Suprapubic skin (tissue), 4 donors: ENCODE data around the gene RPL37. TPM values are rescaled to one million over a fixed set of nuclear protein-coding genes. Genes with fewer than 3 reads are reported as not detected.

Source experiments
- DNase-seq, 2 donors: peaks; one replicate each; pipeline ENCODE4 v3.0.0-alpha.2; 2019; ENCODE audit warnings: low spot score in 2 of 2
- H3K27ac ChIP-seq: fragments of 200-600 bp; sonication (generic); one replicate; pipeline ENCODE4 v1.5.1; 2019
- H3K27me3 ChIP-seq: fragments of 200-600 bp; sonication (generic); one replicate; pipeline ENCODE4 v1.5.1; 2019
- H3K36me3 ChIP-seq: fragments of 200-600 bp; sonication (generic); one replicate; pipeline ENCODE4 v1.5.1; 2019
- H3K4me1 ChIP-seq: fragments of 200-600 bp; sonication (generic); one replicate; pipeline ENCODE4 v1.5.1; 2019
- H3K4me3 ChIP-seq: fragments of 200-600 bp; sonication (generic); one replicate; pipeline ENCODE4 v1.5.1; 2019; ENCODE audit warnings: mild to moderate bottlenecking
- H3K9me3 ChIP-seq: fragments of 200-600 bp; sonication (generic); one replicate; pipeline ENCODE4 v1.5.1; 2019
- CTCF ChIP-seq, 2 donors: fragments of 200-600 bp in 1 of 2; fragments of 450-650 bp in 1 of 2; sonication (generic) in 1 of 2; IDR thresholded peaks; one replicate each; pipeline ENCODE4 v1.5.1; 2016 to 2019; ENCODE audit warnings: antibody characterized with exemption in 2 of 2, mild to moderate bottlenecking in 1 of 2, moderate library complexity in 1 of 2
- EP300 ChIP-seq: sonication (generic); formaldehyde crosslinking; IDR thresholded peaks from one replicate; pipeline ENCODE4 v1.6.1; 2017; ENCODE audit warnings: antibody characterized with exemption
- POLR2A ChIP-seq, 2 donors: fragments of 450-650 bp; IDR thresholded peaks; one replicate each; pipeline ENCODE4 v1.6.1; 2017; ENCODE audit warnings: antibody characterized with exemption in 2 of 2, mild to moderate bottlenecking in 2 of 2, moderate library complexity in 2 of 2
- POLR2AphosphoS5 ChIP-seq, 3 donors: sonication (generic); formaldehyde crosslinking; IDR thresholded peaks; one replicate each; pipeline ENCODE4 v1.6.1; 2017; ENCODE audit warnings: antibody characterized with exemption in 3 of 3
- WGBS: methylation state at CpG from one replicate; pipeline ENCODE4 v1.1.5; 2018; 5-methylcytosine and 5-hydroxymethylcytosine counted together
- total RNA-seq, 4 donors: library from RNA; depleted of rRNA; stranded (reverse); fragments of >200 nt; gene quantifications; one replicate each; pipeline ENCODE4 v1.1.0, GENCODE V29; 2016

The RPL37 gene
- total RNA-seq, 4 donors from 2014 or later: 242 to 737 (median 403) TPM

GRCh38 chr5:40781843-40782409, 53.1 kb downstream of the RPL37 start:
- no peak overlapping the region for H3K27ac ChIP-seq
- peaks cover 7% of the 10 kb centered on the region for H3K4me1 ChIP-seq

GRCh38 chr5:40780858-40781257, 54.2 kb downstream of the RPL37 start:
- no peak for DNase-seq
- Histone ChIP-seq H3K36me3 (peaks cover 5% of the 10 kb centered on the region), H3K27me3 (no peaks in the 10 kb centered on the region), H3K4me1 (peaks cover 12% of the 10 kb centered on the region), H3K9me3 (no peaks in the 10 kb centered on the region), H3K27ac (no peak overlapping the region), H3K4me3 (no peak overlapping the region)
- WGBS: 92% methylated on average over 3 of the region's 3 CpGs
- TF ChIP-seq CTCF (IDR thresholded peaks at IDR 0.05): no peak
- TF ChIP-seq POLR2A (IDR thresholded peaks at IDR 0.05): no peak
- TF ChIP-seq EP300: no peak
- no peak for TF ChIP-seq POLR2AphosphoS5 (IDR thresholded peaks at IDR 0.05)

More at GRCh38 chr5:40781843-40782409, 53.1 kb downstream of the RPL37 start:
- Histone ChIP-seq H3K36me3 (no peaks in the 10 kb centered on the region), H3K9me3 (no peaks in the 10 kb centered on the region), H3K4me3 (no peak overlapping the region), H3K27me3 (no peaks in the 10 kb centered on the region)
- TF ChIP-seq EP300: no peak
- no peak for TF ChIP-seq CTCF (IDR thresholded peaks at IDR 0.05)
- no peak for TF ChIP-seq POLR2A (IDR thresholded peaks at IDR 0.05)
- TF ChIP-seq POLR2AphosphoS5 (IDR thresholded peaks at IDR 0.05): no peak
- DNase-seq: no peak

GRCh38 chr5:40780199-40780598, 54.8 kb downstream of the RPL37 start:
- H3K27ac ChIP-seq: no peak overlapping the region
- no peak overlapping the region for H3K4me3 ChIP-seq
- TF ChIP-seq POLR2AphosphoS5 (IDR thresholded peaks at IDR 0.05) (no peak), EP300 (no peak), CTCF (IDR thresholded peaks at IDR 0.05) (no peak), POLR2A (IDR thresholded peaks at IDR 0.05) (no peak)
- peaks cover 13% of the 10 kb centered on the region for H3K4me1 ChIP-seq
- 51% methylated on average over 5 of the region's 5 CpGs for WGBS
- no peak for DNase-seq
- no peaks in the 10 kb centered on the region for H3K9me3 ChIP-seq
- H3K36me3 ChIP-seq: peaks cover 9% of the 10 kb centered on the region
- no peaks in the 10 kb centered on the region for H3K27me3 ChIP-seq

GRCh38 chr5:40779561-40779960, 55.5 kb downstream of the RPL37 start:
- Histone ChIP-seq H3K9me3 (no peaks in the 10 kb centered on the region), H3K4me3 (no peak overlapping the region), H3K27ac (no peak overlapping the region), H3K4me1 (peaks cover 13% of the 10 kb centered on the region), H3K27me3 (no peaks in the 10 kb centered on the region), H3K36me3 (peaks cover 16% of the 10 kb centered on the region)
- no peak for DNase-seq
- no peak for TF ChIP-seq EP300
- no peak for TF ChIP-seq POLR2AphosphoS5 (IDR thresholded peaks at IDR 0.05)
- TF ChIP-seq POLR2A (IDR thresholded peaks at IDR 0.05): no peak
- no peak for TF ChIP-seq CTCF (IDR thresholded peaks at IDR 0.05)
- WGBS: 87% methylated on average over 6 of the region's 6 CpGs

- no peak overlapping the region for H3K27ac ChIP-seq
- H3K36me3 ChIP-seq: peaks cover 16% of the 10 kb centered on the region
- H3K4me1 ChIP-seq: peaks cover 13% of the 10 kb centered on the region
- TF ChIP-seq CTCF (IDR thresholded peaks at IDR 0.05): no peak
- TF ChIP-seq POLR2A (IDR thresholded peaks at IDR 0.05): no peak
- no peak for TF ChIP-seq EP300
- no peak for TF ChIP-seq POLR2AphosphoS5 (IDR thresholded peaks at IDR 0.05)
- no peaks in the 10 kb centered on the region for H3K9me3 ChIP-seq
- WGBS: 98% methylated on average over 1 of the region's 1 CpG
- no peak overlapping the region for H3K4me3 ChIP-seq
- DNase-seq: no peak
- H3K27me3 ChIP-seq: no peaks in the 10 kb centered on the region
Measured at GRCh38 chr5:40778133-40778532, 56.9 kb downstream of the RPL37 start.
